ENCODE results near the gene LRRC25. TPM values are rescaled to one million over a fixed set of nuclear protein-coding genes. Genes with fewer than 3 reads are reported as not detected.
A peak's percentile ranks its signal among the peaks of the same experiment; 100 is the strongest.

LRRC25 gene
- total RNA-seq, 1 experiment from 2014 or later: 0.12 TPM

DNA sequence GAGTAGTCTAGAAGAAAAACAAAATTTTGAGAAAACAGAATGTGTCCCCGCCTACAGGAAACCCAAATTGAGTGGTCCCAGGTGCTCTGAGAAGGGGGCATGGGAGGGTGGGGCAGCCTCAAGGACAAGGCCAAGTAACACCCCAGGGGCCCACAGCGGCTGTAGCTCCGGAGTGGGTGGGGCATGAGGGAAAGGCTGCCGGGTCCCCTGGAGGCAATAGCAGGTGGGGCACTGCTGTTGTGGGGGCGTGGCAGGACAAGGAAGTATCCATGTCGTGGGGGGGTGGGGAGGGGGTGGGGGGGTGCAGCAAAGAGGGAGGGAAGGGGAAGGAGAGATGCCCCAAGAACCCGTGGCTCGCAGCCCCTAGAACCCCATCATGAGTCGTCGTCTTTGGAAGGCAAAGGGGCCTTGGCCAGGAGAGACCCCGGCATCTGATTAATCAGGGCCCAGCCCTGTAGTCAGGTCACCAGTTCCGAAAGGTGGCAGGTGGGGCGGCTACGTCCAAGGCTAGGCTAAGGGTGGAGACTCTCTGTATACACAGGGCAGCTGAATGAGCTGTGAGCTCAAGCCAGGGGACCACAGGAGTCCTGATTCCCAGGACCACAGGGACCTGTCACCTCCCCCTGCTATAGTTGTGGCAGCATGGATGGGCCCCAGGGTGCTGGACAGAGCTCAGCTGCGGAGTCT lies 48.0 kb upstream of the LRRC25 start:
- intact Hi-C loops (cut with micrococcal nuclease): no loop called here
- no peak for DNase-seq (ENCODE audit: low read depth, low spot score)
- Histone ChIP-seq H3K9ac (ENCODE audit: low read length) (no peak overlapping the region), H3K27ac (ENCODE audit: low read depth, low read length) (no peak overlapping the region), H3K36me3 (ENCODE audit: control insufficient read depth in 1 of 2, insufficient read depth in 2 of 2, low read length in 2 of 2) (peaks cover 4 to 35% of the 10 kb centered on the region in 2 experiments), H3K27me3 (ENCODE audit: insufficient read depth, low read length) (no peaks in the 10 kb centered on the region), H3K4me1 (ENCODE audit: control insufficient read depth in 1 of 2, insufficient read depth in 2 of 2, low read length in 2 of 2) (peaks cover 4 to 10% of the 10 kb centered on the region in 2 experiments; a peak in 3 of 4 replicates), H4K20me1 (ENCODE audit: insufficient read depth) (no peaks in the 10 kb centered on the region), H3K4me3 (replicated peaks in 1 of 2; ENCODE audit: low read depth in 1 of 2, low read length in 2 of 2) (no peak overlapping the region), H2AFZ (ENCODE audit: low read depth, low read length, poor library complexity, severe bottlenecking) (no peak overlapping the region), H3K9me3 (ENCODE audit: control insufficient read depth in 1 of 2, insufficient read depth in 1 of 2, low read depth in 1 of 2, low read length in 2 of 2) (no peaks in the 10 kb centered on the region), H3K79me2 (ENCODE audit: insufficient read depth, low read length) (no peaks in the 10 kb centered on the region; the same call in 1 of the 2 replicates), H3K9me2 (ENCODE audit: insufficient read depth) (no peaks in the 10 kb centered on the region), H3K4me2 (ENCODE audit: low read length) (no peak overlapping the region)
- RAD21 ChIA-PET (ENCODE audit: low non-redundant PET in 1 of 2, low total read pairs in 2 of 2, uncharacterized antibody in 2 of 2, unreplicated experiment in 2 of 2): interaction anchor here in 1 of 2 experiments (0.6 kb wide), 1 partner anchor 8 kb away, joined by 7 read pairs; no protein-coding TSS in a partner anchor
- no TSS peak for BruUV-seq (replicated peaks)
- CTCF ChIA-PET: no interaction called here
- TF ChIP-seq, protein P1, sequence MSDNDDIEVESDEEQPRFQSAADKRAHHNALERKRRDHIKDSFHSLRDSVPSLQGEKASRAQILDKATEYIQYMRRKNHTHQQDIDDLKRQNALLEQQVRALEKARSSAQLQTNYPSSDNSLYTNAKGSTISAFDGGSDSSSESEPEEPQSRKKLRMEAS (IDR thresholded peaks at IDR 0.05): no peak
- TF ChIP-seq JUND (IDR thresholded peaks at IDR 0.05) (no peak), TCF7L2 (IDR thresholded peaks at IDR 0.05; ENCODE audit: borderline replicate concordance, extremely low read depth, insufficient read depth, insufficient read length) (no peak), EZH2 (IDR thresholded peaks at IDR 0.05) (no peak), EGR1 (IDR thresholded peaks at IDR 0.05; ENCODE audit: low read depth) (no peak), RAD21 (IDR thresholded peaks at IDR 0.05; ENCODE audit: low read depth) (no peak), ELF1 (IDR thresholded peaks at IDR 0.05; ENCODE audit: borderline replicate concordance, low read depth) (no peak), POLR2A (IDR thresholded peaks at IDR 0.05; ENCODE audit: borderline replicate concordance, extremely low read depth, insufficient read depth, insufficient read length) (no peak), SP1 (IDR thresholded peaks at IDR 0.05; ENCODE audit: low read depth) (no peak), SRF (IDR thresholded peaks at IDR 0.05; ENCODE audit: low read depth) (no peak), SIN3A (IDR thresholded peaks at IDR 0.05; ENCODE audit: low read depth) (no peak), CBX3 (IDR thresholded peaks at IDR 0.05; ENCODE audit: low read depth) (no peak)
- POLR2A ChIA-PET: no interaction called here
- ATAC-seq: no peak

DNA sequence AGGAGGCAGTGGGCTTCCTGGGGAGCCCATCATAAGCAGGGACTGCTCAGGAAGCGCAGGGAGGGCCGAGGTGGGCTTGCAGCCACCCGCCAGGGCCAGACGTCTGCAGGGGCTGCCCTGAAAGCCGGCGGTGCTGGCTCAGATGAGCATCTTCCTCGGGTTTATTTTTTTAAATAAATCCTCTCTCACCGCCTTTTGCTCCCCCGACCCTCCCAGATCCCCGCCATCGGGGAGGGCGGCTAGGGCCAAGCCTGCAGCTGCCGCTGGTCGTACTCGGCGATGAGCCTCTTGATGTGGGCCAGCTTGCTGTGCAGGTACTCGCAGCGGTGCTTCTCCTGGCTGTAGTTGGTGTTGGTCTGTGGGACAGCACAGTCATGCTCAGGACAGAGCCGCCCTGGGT lies 47.1 kb upstream of the LRRC25 start:
- H3K9me3 ChIP-seq (ENCODE audit: control insufficient read depth in 1 of 2, insufficient read depth in 1 of 2, low read depth in 1 of 2, low read length in 2 of 2): no peaks in the 10 kb centered on the region
- H3K4me2 ChIP-seq (ENCODE audit: low read length): no peak overlapping the region
- H3K4me3 ChIP-seq (replicated peaks in 1 of 2; ENCODE audit: low read depth in 1 of 2, low read length in 2 of 2): no peak overlapping the region
- DNase-seq (ENCODE audit: low read depth, low spot score) (no peak), ATAC-seq (no peak)
- H2AFZ ChIP-seq (ENCODE audit: low read depth, low read length, poor library complexity, severe bottlenecking): no peak overlapping the region
- CTCF ChIA-PET: no interaction called here
- H3K27ac ChIP-seq (ENCODE audit: low read depth, low read length): no peak overlapping the region
- RAD21 ChIA-PET (ENCODE audit: low non-redundant PET in 1 of 2, low total read pairs in 2 of 2, uncharacterized antibody in 2 of 2, unreplicated experiment in 2 of 2): no interaction called here
- no peaks in the 10 kb centered on the region; the same call in 1 of the 2 replicates for H3K79me2 ChIP-seq (ENCODE audit: insufficient read depth, low read length)
- TSS peak; percentile 27 for BruUV-seq (replicated peaks)
- peaks cover 4 to 32% of the 10 kb centered on the region in 2 experiments for H3K36me3 ChIP-seq (ENCODE audit: control insufficient read depth in 1 of 2, insufficient read depth in 2 of 2, low read length in 2 of 2)
- H3K4me1 ChIP-seq (ENCODE audit: control insufficient read depth in 1 of 2, insufficient read depth in 2 of 2, low read length in 2 of 2): peaks cover 13 to 19% of the 10 kb centered on the region in 2 experiments
- intact Hi-C loops (cut with micrococcal nuclease): no loop called here
- H3K9ac ChIP-seq (ENCODE audit: low read length): no peak overlapping the region
- POLR2A ChIA-PET: no interaction called here
- no peaks in the 10 kb centered on the region for H4K20me1 ChIP-seq (ENCODE audit: insufficient read depth)
- no peaks in the 10 kb centered on the region for H3K9me2 ChIP-seq (ENCODE audit: insufficient read depth)
- H3K27me3 ChIP-seq (ENCODE audit: insufficient read depth, low read length): no peaks in the 10 kb centered on the region
- TF ChIP-seq, protein P2, sequence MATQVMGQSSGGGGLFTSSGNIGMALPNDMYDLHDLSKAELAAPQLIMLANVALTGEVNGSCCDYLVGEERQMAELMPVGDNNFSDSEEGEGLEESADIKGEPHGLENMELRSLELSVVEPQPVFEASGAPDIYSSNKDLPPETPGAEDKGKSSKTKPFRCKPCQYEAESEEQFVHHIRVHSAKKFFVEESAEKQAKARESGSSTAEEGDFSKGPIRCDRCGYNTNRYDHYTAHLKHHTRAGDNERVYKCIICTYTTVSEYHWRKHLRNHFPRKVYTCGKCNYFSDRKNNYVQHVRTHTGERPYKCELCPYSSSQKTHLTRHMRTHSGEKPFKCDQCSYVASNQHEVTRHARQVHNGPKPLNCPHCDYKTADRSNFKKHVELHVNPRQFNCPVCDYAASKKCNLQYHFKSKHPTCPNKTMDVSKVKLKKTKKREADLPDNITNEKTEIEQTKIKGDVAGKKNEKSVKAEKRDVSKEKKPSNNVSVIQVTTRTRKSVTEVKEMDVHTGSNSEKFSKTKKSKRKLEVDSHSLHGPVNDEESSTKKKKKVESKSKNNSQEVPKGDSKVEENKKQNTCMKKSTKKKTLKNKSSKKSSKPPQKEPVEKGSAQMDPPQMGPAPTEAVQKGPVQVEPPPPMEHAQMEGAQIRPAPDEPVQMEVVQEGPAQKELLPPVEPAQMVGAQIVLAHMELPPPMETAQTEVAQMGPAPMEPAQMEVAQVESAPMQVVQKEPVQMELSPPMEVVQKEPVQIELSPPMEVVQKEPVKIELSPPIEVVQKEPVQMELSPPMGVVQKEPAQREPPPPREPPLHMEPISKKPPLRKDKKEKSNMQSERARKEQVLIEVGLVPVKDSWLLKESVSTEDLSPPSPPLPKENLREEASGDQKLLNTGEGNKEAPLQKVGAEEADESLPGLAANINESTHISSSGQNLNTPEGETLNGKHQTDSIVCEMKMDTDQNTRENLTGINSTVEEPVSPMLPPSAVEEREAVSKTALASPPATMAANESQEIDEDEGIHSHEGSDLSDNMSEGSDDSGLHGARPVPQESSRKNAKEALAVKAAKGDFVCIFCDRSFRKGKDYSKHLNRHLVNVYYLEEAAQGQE (IDR thresholded peaks at IDR 0.05; ENCODE audit: low read depth): no peak
- TF ChIP-seq ZNF274 (IDR thresholded peaks at IDR 0.05; ENCODE audit: low read depth, low read length) (no peak), YY1 (IDR thresholded peaks at IDR 0.05; ENCODE audit: extremely low read depth, insufficient replicate concordance, low read depth, low read length) (no peak), FOSL1 (IDR thresholded peaks at IDR 0.05; ENCODE audit: low read depth) (no peak)
- TF ChIP-seq, protein P3, sequence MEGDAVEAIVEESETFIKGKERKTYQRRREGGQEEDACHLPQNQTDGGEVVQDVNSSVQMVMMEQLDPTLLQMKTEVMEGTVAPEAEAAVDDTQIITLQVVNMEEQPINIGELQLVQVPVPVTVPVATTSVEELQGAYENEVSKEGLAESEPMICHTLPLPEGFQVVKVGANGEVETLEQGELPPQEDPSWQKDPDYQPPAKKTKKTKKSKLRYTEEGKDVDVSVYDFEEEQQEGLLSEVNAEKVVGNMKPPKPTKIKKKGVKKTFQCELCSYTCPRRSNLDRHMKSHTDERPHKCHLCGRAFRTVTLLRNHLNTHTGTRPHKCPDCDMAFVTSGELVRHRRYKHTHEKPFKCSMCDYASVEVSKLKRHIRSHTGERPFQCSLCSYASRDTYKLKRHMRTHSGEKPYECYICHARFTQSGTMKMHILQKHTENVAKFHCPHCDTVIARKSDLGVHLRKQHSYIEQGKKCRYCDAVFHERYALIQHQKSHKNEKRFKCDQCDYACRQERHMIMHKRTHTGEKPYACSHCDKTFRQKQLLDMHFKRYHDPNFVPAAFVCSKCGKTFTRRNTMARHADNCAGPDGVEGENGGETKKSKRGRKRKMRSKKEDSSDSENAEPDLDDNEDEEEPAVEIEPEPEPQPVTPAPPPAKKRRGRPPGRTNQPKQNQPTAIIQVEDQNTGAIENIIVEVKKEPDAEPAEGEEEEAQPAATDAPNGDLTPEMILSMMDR (IDR thresholded peaks at IDR 0.05 in 2 of 3, conservative IDR thresholded peaks at IDR 0.05 in 1 of 3; ENCODE audit: borderline replicate concordance in 1 of 3, insufficient read depth in 1 of 3, low read depth in 2 of 3, low read length in 2 of 3): no peak
